CD4-positive, alpha-beta T cell treated with Interleukin-4 for 1 hour (primary cell): Measurements from ENCODE around the gene AFAP1L1.
"Not testable (repeated sequence)": the region's sequence is repeated elsewhere in the genome, so short reads cannot be mapped to it uniquely, and the experiment has no call there.

Experiments
- DNase-seq, 2 donors: peaks; one replicate each; pipeline ENCODE4 v3.0.0-alpha.2; 2020 to 2022

Gene AFAP1L1

DNA sequence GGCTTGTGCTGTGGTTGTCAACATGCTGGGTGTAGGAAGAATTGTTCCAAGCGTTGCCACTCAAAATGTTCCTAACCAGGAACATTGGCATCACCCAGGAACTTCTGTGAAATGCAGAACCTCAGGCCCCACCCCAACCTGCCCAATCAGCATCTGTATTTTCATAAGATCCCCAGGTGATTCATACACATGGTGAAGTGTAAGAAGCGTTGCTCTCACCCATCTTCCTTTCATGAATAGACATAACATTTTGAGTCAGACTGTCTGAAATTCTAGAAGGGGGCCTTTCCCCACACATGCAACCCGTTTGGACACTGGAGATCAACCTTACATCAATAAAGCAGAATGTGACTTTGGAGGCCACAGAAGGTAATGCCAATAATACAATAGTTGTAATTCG, 9.3 kb upstream of the AFAP1L1 start:
- DNase-seq: no peak

DNA sequence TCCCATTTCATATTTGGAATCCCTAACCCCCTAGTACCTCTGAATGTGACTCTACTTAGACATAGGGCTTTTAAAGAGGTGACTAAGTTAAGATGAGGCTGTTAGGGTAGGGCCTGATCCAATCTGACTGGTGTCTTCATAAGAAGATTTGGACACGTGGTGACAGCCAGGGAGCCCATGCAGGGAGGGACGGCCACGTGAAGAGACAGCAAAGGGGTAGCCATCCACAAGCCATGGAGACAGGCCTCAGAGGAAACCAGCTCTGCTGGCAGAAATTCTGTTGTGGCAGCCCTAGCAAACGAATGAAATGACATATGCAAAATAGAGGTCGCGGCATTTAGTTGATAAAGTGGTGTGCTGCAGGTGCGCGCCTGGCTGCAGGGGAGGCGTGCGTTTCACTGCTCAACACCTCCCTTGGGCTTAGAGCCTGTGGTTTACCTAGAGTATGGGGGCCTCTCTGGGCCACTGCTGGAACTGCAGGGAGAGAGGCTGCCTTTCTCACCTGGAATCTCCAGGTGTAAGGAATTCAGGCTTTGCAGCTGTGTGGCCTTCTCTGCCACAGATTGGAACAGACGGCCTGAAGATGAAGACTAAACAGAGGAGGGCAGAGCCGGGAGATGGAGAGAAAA, 7.1 kb upstream of the AFAP1L1 start:
- DNase-seq: peak; percentile 42 to 43

DNA sequence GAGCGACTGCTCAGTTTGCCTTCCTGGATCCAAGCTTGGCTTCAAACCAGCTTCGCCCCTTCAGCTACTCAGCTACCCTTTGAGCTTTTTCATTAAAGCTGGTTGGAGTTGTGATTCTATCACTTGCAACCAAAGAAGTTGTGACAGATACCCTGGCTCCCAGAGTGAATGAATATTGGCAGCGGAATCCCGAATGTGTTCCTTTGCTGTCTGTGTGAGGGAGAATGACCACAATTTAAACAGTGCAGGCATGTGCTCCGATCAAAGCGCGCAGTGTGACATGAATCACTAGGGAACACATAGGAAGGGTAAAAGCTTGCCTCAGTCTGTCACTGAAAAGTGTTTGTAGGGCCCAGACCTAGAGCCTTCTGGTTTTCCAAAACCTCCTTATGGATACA, 6.6 kb upstream of the AFAP1L1 start:
- no peak for DNase-seq

- no peak for DNase-seq
These were observed 6.1 kb upstream of the AFAP1L1 start for GRCh38 chr5:149265597-149265996.

DNA sequence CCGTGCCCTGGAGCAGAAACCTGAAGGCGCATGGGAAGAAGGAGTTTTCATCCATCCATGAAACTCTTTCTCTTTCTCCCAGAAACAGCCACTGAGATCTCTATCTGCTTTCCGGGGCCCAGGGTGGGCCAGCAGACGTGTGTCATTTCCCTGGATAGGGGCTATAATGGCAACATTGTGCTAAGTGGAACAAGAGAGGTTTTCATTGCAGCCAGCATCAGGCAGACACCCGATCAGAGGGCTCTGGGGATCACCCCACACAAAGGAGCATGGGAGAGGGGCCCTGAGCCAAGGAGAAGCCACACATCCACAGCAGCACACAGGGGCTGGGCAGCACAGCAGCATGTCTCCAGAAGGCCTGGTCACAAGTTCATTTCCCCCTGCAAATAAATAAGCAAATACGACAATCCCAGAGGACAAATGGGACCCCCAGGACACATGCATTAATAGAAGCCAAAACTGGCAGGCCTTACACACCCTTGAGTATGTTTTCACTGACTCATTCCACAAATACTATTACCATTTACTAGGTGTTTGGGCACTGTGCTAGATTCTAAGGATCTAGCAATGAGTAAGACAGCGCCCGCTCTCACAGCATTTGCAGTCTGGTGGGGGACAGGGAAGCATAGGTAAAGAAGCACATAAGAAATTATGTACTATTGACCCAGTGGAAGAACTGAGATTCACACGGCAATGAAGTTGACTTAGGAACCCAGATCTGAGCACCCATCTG, 4.3 kb upstream of the AFAP1L1 start:
- no peak for DNase-seq

DNA sequence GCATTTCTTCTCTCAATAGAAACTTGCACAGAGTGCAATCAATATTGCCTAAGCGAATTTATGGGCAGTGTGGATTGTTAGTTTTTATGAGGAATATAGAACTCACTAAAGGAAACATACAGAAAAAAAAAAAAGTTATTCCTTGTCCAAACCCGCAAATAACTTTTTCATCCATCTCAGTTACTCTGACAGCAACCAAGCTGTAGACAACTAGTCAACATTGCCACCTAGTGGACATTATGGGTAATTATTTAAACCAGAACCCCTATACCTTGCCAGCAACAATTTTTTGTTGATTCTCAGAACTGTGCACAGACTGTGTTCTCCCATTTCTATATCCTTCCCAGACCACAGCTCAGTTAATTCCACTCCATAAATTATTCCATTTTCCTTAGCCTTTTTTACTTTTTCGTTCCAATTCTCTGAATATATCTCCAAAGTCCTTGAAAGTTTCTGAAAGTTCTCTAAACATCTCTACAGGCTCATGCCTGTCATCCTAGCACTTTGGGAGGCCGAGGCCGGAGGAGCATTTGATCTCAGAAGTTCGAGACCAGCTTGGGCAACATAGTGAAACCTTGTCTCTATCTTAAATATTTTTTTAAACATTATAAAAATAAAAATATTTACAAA, 2.6 kb upstream of the AFAP1L1 start:
- DNase-seq: peak in 1 of 2 donors; percentile 58

DNA sequence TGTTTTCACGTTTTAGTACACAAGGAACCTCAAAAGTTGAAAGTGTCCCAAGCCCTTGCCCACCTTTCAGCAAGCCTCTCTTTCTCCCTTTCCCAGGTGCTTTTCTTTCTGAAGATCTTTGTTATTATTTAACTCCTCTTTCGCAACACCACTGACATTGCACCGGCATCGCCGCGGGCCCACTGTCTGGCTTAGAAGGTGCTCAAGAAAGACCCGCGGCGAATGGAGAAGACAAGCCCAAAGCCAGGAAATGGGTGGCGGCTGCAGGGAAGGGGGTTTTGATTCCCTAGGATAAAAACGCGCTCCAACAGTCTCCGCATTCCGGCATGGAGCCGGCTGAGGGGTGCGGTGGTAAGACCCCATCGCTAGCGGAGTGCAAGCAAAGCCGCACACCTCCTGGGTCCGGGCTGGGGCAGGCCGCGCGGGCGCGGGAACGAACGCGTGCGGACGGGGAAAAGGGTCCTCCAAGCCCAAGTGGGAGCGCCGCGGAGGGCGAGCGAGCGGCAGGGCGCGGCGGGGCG, 404 bp upstream of the AFAP1L1 start:
- DNase-seq: no peak

DNA sequence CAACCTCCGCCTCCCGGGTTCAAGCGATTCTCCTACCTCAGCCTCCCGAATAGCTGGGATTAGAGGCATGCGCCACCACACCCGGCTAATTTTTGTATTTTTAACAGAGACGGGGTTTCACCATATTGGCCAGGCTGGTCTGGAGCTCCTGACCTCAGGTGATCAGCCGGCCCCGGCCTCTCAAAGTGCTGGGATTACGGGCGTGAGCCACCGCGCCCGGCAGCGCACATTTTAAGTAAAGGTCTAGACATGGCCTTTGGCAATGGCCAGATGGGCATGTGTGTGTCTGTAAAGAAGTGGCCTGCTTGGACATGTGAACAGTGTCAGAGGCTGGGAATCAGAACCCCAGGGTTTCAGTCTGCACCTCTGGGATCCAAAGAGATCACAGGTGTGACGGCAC, 1.1 kb downstream of the AFAP1L1 start:
- not testable (repeated sequence) for DNase-seq

- no peak for DNase-seq
These were observed 1.6 kb downstream of the AFAP1L1 start for GRCh38 chr5:149273237-149273636.

GRCh38 chr5:149273950-149274349, 2.3 kb downstream of the AFAP1L1 start:
- DNase-seq: no peak

GRCh38 chr5:149274939-149275338, 3.3 kb downstream of the AFAP1L1 start:
- DNase-seq: no peak

DNA sequence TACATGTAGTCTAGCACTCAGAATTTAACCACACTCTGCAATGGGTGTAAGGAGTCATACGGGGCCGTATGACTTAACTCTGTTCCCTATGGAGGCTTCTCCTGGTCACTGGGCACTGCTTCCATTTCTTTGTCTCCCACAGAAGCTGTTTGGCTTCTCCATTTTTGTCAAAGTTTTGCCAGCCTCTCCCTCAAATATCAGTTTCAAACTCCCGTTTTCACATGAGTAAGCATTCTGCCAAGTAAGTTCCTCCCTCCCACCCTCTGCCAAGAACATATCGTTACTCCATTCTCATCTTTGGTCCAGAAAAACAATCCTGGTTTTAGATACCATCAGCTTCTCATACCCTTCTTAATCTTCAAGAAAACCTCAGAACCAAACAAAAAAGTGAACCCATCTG, 6.1 kb downstream of the AFAP1L1 start:
- no peak for DNase-seq

DNA sequence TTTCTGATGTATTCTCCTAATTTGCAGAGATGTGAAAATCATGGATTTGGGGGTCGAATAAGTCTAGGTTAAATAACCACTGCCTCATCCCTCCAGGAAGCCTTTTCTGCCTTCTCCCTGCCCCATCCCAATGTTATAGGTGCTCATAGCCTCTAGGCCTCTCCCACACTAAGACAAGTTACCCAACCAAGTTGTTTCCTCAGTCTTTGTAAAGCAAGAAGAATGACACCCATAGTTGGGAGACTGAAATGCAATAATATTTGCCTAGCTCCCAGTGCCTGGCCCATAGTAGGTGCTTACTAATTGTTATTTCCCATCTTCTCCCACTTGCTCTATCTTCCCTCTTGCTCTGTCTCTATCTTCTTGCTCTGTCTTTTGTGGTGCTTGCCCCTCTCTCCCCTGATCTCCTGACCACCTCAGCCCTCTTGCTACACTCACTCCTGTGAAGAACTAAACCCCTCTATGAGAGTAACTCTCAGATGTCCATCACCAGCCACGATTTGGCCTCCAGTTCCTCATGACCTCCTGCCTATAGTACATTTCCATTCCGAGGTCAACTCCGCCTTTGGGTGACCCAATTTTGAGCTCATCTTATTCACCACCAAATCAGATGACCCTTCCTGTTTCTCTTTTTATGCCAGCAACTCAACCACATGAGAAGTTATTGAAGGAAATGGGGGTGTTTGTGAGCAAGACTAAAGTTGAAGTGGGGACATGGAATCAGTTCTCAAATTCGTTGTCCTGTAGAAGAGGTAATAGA, 7.0 kb downstream of the AFAP1L1 start:
- no peak for DNase-seq

DNA sequence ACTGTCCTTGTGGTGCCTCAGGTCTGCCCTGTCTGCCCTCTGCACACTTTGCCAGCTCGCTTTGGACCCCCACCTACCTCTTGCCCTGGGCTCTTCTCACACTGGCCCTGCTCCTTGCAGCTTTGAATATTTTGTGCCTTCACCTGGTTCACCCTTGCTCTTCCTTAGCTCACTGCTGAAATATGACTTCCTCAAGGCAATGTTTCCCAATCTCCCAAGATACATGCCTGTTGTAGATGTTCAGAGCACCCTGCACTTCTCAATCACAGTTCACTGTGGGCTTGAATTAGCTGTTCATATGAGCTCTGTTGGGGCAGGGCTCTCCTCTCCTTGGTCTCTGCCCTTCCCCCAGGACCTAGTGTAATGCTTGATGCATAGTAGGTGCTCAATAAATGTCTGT, 8.0 kb downstream of the AFAP1L1 start:
- no peak for DNase-seq

GRCh38 chr5:149280124-149280523, 8.5 kb downstream of the AFAP1L1 start:
- DNase-seq: no peak

DNA sequence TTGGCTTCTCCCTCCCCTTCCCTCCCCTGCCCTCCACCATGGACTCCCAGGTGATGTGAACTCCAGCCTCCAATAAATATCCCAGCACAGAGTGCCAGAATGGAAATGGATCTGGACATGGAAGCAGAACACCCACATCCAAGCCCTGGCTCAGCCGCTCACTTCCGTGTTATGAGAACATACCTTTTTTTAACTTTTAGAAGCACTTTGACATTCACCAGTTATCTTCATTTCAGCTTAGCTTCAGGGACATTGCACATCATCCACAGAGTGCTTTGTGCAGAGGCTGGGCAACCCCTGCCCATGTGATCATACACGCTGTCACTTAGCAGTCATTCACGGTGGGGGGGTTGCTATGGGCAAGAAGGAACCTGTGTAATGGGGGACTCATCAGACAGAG, 9.1 kb downstream of the AFAP1L1 start:
- DNase-seq: no peak

DNA sequence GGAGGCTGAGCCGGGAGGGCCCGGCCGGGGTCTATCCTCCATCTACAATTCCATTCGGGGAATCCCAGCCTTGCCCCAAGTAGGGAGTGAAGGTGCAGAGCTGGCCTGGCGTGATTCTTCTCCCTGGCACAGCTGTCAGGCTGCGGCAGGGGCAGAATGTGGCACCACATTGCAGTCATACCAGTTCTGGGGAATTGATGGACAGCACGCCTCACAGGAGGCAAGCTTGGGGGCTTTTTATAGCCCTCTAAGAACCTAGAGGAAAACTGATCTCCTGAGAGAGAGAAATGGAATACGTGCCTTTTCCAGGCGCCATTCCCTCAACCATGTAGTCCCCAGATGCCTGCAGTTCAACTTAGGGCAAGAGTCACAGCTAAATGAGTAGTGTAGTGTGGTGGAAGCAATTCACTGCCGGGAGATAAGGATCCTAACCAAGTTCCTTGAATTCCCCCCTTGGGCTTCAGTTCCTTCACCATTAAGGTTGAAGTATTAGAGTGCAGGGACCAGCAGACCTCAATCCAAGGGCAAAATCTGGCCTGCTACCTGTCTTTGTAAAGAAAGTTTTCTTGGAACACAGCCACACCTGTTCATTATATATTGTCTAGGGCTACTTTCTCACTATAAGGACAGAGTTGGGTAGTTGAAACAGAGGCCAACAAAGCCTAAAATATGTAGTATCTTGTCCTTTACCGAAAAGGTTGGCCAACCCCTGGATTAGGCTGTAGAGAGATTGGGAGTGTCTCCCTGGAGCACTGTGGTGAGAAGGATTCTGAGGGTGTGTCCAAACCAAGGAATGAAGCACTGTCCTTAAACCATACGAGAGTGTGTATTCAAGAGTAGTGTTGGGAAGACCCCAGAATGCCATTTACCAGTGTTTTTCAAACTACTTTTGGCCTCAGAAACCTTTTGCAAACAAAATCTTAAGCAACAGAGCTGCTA, 10.6 kb downstream of the AFAP1L1 start:
- DNase-seq: no peak

DNA sequence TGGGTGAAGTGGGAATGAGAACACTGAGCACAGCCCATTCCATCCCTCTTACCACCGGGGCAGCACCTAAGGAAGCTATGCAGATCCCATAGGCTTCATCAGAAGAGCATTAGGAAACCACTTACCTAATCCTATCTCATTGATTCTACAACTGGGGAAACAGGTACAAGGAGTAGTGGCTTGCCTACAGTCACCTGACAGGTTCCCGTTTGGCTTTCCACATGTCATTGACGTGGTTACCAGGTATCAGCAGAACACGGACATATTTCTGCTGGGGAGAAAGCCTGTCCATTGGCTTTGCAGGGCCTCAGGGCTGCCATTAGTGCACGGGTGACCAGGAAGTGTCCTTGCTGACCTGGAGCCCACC, 11.3 kb downstream of the AFAP1L1 start:
- no peak for DNase-seq

DNA sequence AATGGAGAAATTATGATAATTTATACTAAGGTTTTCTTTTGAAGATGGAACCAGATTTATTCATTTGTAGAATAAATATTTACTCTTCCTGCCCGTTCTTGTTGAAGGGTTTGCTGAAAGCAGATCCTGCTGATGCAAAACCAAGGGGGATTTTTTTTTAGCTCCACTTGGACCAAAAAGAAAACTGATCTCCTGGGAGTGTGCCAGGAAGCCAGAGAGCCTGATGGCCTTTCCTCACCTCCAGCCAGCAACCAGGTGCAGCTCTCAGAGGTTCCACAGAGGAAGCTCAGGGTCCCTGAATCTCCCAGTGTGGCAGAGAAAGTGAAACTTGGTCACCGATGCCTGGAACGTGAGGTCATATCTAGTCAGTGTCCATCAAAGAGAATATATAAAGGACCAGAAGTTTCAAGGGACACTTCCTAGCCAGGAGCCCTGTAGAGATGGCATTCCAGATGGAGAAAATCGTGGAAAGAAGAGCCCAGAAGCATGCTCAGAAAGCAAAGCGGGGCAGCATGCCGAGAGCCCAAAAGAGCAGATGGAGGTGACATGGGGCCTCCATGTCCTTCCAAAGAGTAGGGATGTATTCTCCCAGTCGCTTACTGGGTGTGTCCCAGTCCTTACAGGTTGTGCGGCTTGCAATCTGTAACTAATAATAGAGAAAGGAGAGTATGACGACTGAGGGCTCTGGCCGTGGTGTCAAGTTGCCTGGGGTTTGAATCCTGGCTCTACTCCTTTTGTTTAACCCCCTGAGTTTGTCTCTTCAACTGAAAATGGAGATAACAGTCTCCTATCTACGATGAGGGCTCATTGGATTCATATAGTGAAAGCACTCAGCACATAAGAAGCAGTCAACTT, 12.2 kb downstream of the AFAP1L1 start:
- no peak for DNase-seq

- DNase-seq: no peak
These were observed 12.8 kb downstream of the AFAP1L1 start for GRCh38 chr5:149284501-149284900.

DNA sequence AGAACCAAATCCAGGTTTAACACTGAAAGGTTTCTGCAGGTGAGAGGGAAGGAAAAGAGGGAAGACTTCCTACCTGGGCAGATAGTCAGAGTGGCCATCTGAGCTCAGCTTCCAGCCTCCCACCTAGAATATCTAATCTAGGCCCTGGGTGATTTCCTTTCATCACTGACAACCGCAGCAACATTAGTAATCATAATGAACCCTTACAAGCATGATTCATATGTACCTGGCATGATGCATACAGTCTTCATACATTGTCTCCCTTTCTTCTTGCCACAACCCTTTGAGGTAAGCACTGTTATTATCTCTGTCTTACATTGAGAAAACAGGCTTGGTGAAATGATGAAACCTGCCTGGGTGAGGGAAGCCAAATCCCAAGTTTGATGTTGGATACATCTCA, 13.5 kb downstream of the AFAP1L1 start:
- DNase-seq: no peak
